NB4 (cell line): ENCODE data around the gene SIRPG.
"Not testable (repeated sequence)": the region's sequence is repeated elsewhere in the genome, so short reads cannot be mapped to it uniquely, and the experiment has no call there.

ENCODE experiments used
- MYC ChIP-seq: IDR thresholded peaks from 2 replicates; pipeline ENCODE4 v1.6.1; 2011; ENCODE audit warnings: low read depth, low read length
- POLR2A ChIP-seq: IDR thresholded peaks from 2 replicates; pipeline ENCODE4 v1.6.1; 2011; ENCODE audit warnings: mild to moderate bottlenecking; ENCODE audit not compliant: insufficient read length; ENCODE audit errors: extremely low read depth
- TF ChIP-seq, protein P1 (sequence below): IDR thresholded peaks from one replicate; pipeline ENCODE4 v1.5.1; 2012; ENCODE audit warnings: low read depth, low read length

DNA sequence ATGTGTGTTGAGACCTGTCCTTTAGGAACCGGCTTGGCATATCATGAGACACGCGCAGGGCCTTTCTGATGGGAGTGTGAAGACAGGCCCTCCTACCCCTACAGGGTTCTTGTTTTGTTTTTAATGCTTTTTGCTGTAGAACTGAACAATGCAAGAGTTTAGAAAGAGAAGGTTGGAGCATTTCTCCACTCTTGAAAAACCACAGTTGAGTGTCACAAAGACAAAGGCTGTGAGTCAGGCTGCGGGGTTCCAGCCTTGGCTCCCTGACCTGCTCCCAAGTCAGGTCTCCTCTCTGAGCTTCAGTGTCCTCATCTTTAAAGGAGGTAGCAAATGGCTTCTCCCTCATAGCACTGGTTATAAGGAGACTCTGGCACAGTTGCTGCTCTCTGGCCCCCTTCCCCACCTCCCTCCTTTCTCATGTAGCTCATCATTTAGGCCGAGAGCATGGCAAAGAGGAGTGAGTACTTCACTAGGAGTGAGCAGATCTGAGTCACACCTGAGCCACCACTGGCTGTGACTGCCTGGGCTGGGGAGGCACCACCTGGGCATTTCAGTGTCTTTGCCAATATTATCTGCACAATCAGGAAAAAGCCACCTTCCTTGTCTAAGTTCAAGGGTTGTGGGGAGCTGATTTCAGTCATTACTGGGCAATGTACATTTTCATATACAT, 48.8 kb downstream of the SIRPG start:
- TF ChIP-seq, protein P1, sequence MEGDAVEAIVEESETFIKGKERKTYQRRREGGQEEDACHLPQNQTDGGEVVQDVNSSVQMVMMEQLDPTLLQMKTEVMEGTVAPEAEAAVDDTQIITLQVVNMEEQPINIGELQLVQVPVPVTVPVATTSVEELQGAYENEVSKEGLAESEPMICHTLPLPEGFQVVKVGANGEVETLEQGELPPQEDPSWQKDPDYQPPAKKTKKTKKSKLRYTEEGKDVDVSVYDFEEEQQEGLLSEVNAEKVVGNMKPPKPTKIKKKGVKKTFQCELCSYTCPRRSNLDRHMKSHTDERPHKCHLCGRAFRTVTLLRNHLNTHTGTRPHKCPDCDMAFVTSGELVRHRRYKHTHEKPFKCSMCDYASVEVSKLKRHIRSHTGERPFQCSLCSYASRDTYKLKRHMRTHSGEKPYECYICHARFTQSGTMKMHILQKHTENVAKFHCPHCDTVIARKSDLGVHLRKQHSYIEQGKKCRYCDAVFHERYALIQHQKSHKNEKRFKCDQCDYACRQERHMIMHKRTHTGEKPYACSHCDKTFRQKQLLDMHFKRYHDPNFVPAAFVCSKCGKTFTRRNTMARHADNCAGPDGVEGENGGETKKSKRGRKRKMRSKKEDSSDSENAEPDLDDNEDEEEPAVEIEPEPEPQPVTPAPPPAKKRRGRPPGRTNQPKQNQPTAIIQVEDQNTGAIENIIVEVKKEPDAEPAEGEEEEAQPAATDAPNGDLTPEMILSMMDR: not testable (repeated sequence)
- TF ChIP-seq MYC, POLR2A: not testable (repeated sequence)
